Liver (tissue), 9 donors: ENCODE data around the gene IFITM10. TPM values are rescaled to one million over a fixed set of nuclear protein-coding genes. Genes with fewer than 3 reads are reported as not detected.

ENCODE experiments used
- DNase-seq: peaks from one replicate; pipeline ENCODE4 v3.0.0-alpha.2; 2017; ENCODE audit warnings: low spot score
- H3K27ac ChIP-seq, 2 donors: one replicate each; pipeline ENCODE4 v1.7.0; 2013; ENCODE audit warnings: inconsistent platforms in 2 of 2, low read length in 2 of 2, control low read depth in 1 of 2, low read depth in 1 of 2, mild to moderate bottlenecking in 1 of 2
- H3K27me3 ChIP-seq, 4 donors: one replicate each; pipeline versions ENCODE4 v1.6.1 to v1.7.0; 2013; ENCODE audit warnings: low read length in 3 of 4, inconsistent platforms in 1 of 4, mild to moderate bottlenecking in 1 of 4, moderate library complexity in 1 of 4; ENCODE audit not compliant: control insufficient read depth in 4 of 4, insufficient read depth in 4 of 4
- H3K36me3 ChIP-seq, 4 donors: one replicate each; pipeline versions ENCODE4 v1.6.1 to v1.7.0; 2013; ENCODE audit warnings: low read length in 3 of 4, mild to moderate bottlenecking in 3 of 4, low read depth in 1 of 4, moderate library complexity in 1 of 4; ENCODE audit not compliant: control insufficient read depth in 4 of 4, insufficient read depth in 3 of 4
- H3K4me1 ChIP-seq, 4 donors: one replicate each; pipeline versions ENCODE4 v1.6.1 to v1.7.0; 2013; ENCODE audit warnings: low read length in 3 of 4, mild to moderate bottlenecking in 3 of 4, moderate library complexity in 1 of 4; ENCODE audit not compliant: control insufficient read depth in 4 of 4, insufficient read depth in 4 of 4
- H3K4me3 ChIP-seq, 3 donors: one replicate each; pipeline versions ENCODE4 v1.6.1 to v1.7.0; 2013; ENCODE audit warnings: low read length in 3 of 3, control low read depth in 1 of 3, low read depth in 1 of 3, mild to moderate bottlenecking in 1 of 3
- H3K9ac ChIP-seq, 2 donors: one replicate each; pipeline ENCODE4 v1.7.0; 2013; ENCODE audit warnings: low read length in 2 of 2, mild to moderate bottlenecking in 2 of 2, moderate library complexity in 2 of 2, control low read depth in 1 of 2, low read depth in 1 of 2
- H3K9me3 ChIP-seq, 4 donors: one replicate each; pipeline versions ENCODE4 v1.6.1 to v1.7.0; 2013; ENCODE audit warnings: low read length in 3 of 4; ENCODE audit not compliant: control insufficient read depth in 4 of 4
- ATF3 ChIP-seq: IDR thresholded peaks from 2 replicates; pipeline ENCODE4 v1.6.1; 2016; ENCODE audit warnings: antibody characterized with exemption
- CTCF ChIP-seq: fragments of 150-350 bp; IDR thresholded peaks from 2 replicates; pipeline ENCODE4 v1.5.1; 2017; ENCODE audit warnings: improper control_type of control experiment, low read depth, low read length; ENCODE audit not compliant: missing input control
- EGR1 ChIP-seq, 2 donors: IDR thresholded peaks; 2 replicates each; pipeline ENCODE4 v1.6.1; 2016 to 2018; ENCODE audit warnings: antibody characterized with exemption in 2 of 2, low read depth in 2 of 2
- FOXA1 ChIP-seq: IDR thresholded peaks from 2 replicates; pipeline ENCODE4 v1.6.1; 2016; ENCODE audit warnings: antibody characterized with exemption
- FOXA2 ChIP-seq: IDR thresholded peaks from 2 replicates; pipeline ENCODE4 v1.6.1; 2016; ENCODE audit warnings: antibody characterized with exemption
- GABPA ChIP-seq, 2 donors: IDR thresholded peaks in 1 of 2; conservative IDR thresholded peaks in 1 of 2; 2 replicates each; pipeline ENCODE4 v1.6.1; 2016; ENCODE audit warnings: antibody characterized with exemption in 2 of 2, mild to moderate bottlenecking in 1 of 2, moderate library complexity in 1 of 2
- HNF4A ChIP-seq, 2 donors: conservative IDR thresholded peaks; 2 replicates each; pipeline ENCODE4 v1.6.1; 2016; ENCODE audit warnings: antibody characterized with exemption in 2 of 2, mild to moderate bottlenecking in 2 of 2
- HNF4G ChIP-seq: IDR thresholded peaks from 2 replicates; pipeline ENCODE4 v1.6.1; 2016; ENCODE audit warnings: antibody characterized with exemption
- JUND ChIP-seq, 2 donors: IDR thresholded peaks; 2 replicates each; pipeline ENCODE4 v1.6.1; 2016; ENCODE audit warnings: antibody characterized with exemption in 2 of 2
- MAX ChIP-seq: IDR thresholded peaks from 2 replicates; pipeline ENCODE4 v1.6.1; 2016; ENCODE audit warnings: antibody characterized with exemption
- NR2F2 ChIP-seq: IDR thresholded peaks from 2 replicates; pipeline ENCODE4 v1.6.1; 2016; ENCODE audit warnings: antibody characterized with exemption
- RAD21 ChIP-seq, 2 donors: IDR thresholded peaks; 2 replicates each; pipeline ENCODE4 v1.6.1; 2016; ENCODE audit warnings: antibody characterized with exemption in 2 of 2, mild to moderate bottlenecking in 2 of 2
- REST ChIP-seq: IDR thresholded peaks from 2 replicates; pipeline ENCODE4 v1.6.1; 2016; ENCODE audit warnings: antibody characterized with exemption, mild to moderate bottlenecking
- RXRA ChIP-seq, 2 donors: IDR thresholded peaks; 2 replicates each; pipeline ENCODE4 v1.6.1; 2017 to 2018; ENCODE audit warnings: antibody characterized with exemption in 2 of 2, mild to moderate bottlenecking in 1 of 2
- SP1 ChIP-seq: IDR thresholded peaks from 2 replicates; pipeline ENCODE4 v1.6.1; 2018; ENCODE audit warnings: antibody characterized with exemption, mild to moderate bottlenecking
- TAF1 ChIP-seq: conservative IDR thresholded peaks from 2 replicates; pipeline ENCODE4 v1.6.1; 2016; ENCODE audit warnings: antibody characterized with exemption, mild to moderate bottlenecking
- YY1 ChIP-seq: IDR thresholded peaks from 2 replicates; pipeline ENCODE4 v1.6.1; 2016; ENCODE audit warnings: antibody characterized with exemption, mild to moderate bottlenecking
- WGBS: extraction: QIAGEN DNeasy Blood & Tissue Kit; methylation state at CpG from one replicate; pipeline ENCODE4 v1.1.7; 2013; 5-methylcytosine and 5-hydroxymethylcytosine counted together
- polyA plus RNA-seq, 2 donors: library from polyadenylated mRNA; stranded (reverse) in 1 of 2; unstranded in 1 of 2; fragments of 200-250 nt in 1 of 2; fragments of >200 nt in 1 of 2; fragmentation: Nextera tagmentation in 1 of 2; extraction: Ambion mirVana in 1 of 2; gene quantifications; one replicate each; pipeline versions ENCODE4 v1.2.1 to v1.2.3, GENCODE V29; 2013 to 2015
- total RNA-seq, 2 donors: library from RNA; depleted of rRNA; stranded (reverse); fragments of >200 nt; gene quantifications; one replicate each; pipeline ENCODE4 v1.2.3, GENCODE V29; 2014
- donor health status: healthy.
- donor health status: healthy.
- donor health status: healthy.
- donor health status: healthy.
- donor health status: healthy.

The IFITM10 gene
- total and polyA plus RNA-seq, 4 donors: 0.14 to 8.5 (median 1.8) TPM

- no peak for DNase-seq
Measured at GRCh38 chr11:1696608-1697570, 53.5 kb downstream of the IFITM10 start, which contains the start of gene KRTAP5-6. Gene KRTAP5-6 (plus strand): TSS chr11:1697195. CDS start chr11:1697246, 51 bp downstream.

More at GRCh38 chr11:1696608-1697570, 53.5 kb downstream of the IFITM10 start, which contains the start of gene KRTAP5-6:
- H3K9ac ChIP-seq: no peak within 1 kb of the TSS
- 85% methylated on average over 11 of the region's 11 CpGs for WGBS
- H3K36me3 ChIP-seq: no peaks in the 10 kb centered on the region
- TF ChIP-seq CTCF (no peak), TAF1 (no peak), RXRA (IDR thresholded peaks at IDR 0.05) (no peak), HNF4G (no peak), FOXA2 (no peak), JUND (IDR thresholded peaks at IDR 0.05) (no peak), EGR1 (IDR thresholded peaks at IDR 0.05; ENCODE audit: low read depth in 2 of 2) (no peak), NR2F2 (no peak), REST (no peak), FOXA1 (no peak), SP1 (no peak), RAD21 (IDR thresholded peaks at IDR 0.05) (no peak), MAX (no peak), ATF3 (no peak), GABPA (IDR thresholded peaks at IDR 0.05 in 1 of 2, conservative IDR thresholded peaks at IDR 0.05 in 1 of 2) (no peak), YY1 (no peak), HNF4A (conservative IDR thresholded peaks at IDR 0.05) (no peak)
- peaks cover 13 to 28% (median 19%) of the 10 kb centered on the region in 4 donors for H3K4me1 ChIP-seq
- H3K9me3 ChIP-seq: no peaks in the 10 kb centered on the region
- no peak within 1 kb of the TSS for H3K27ac ChIP-seq
- H3K4me3 ChIP-seq: no peak within 1 kb of the TSS
- H3K27me3 ChIP-seq: no peaks in the 10 kb centered on the region
